ENCODE results near the gene NRP1. TPM values are rescaled to one million over a fixed set of nuclear protein-coding genes. Genes with fewer than 3 reads are reported as not detected.

Gene NRP1
- total and polyA plus RNA-seq, 2 of the 8 experiments (the other 6 are each of a cell fraction or from before 2014, with no cell fraction given), result 1.2 to 2.1 TPM

GRCh38 chr10:33341637-33342036, 7.2 kb upstream of the NRP1 start (continued):
- TF ChIP-seq CHD7 (IDR thresholded peaks at IDR 0.05; ENCODE audit: insufficient replicate concordance, low read length), result no peak
- TF ChIP-seq RXRA (IDR thresholded peaks at IDR 0.05; ENCODE audit: insufficient read depth, low read depth, low read length), result no peak
- no peak for TF ChIP-seq YY1 (IDR thresholded peaks at IDR 0.05; ENCODE audit: low read depth, low read length)
- no peak for TF ChIP-seq POU5F1 (IDR thresholded peaks at IDR 0.05; ENCODE audit: low read depth, low read length)
- TF ChIP-seq ZNF274 (IDR thresholded peaks at IDR 0.05; ENCODE audit: borderline replicate concordance, extremely low read depth, low read length), result no peak
